ENCODE results near the gene CCN6.

- no peak for TF ChIP-seq CTCF (IDR thresholded peaks at IDR 0.05)
- no peak for TF ChIP-seq POLR2A (IDR thresholded peaks at IDR 0.05)
Measured at GRCh38 chr6:112100561-112100960, 46.7 kb downstream of the CCN6 start.
